HG03097 (cell line): ENCODE data around the gene DNAJA4.

Experiments used
- ATAC-seq: cut with Tn5 transposase; IDR thresholded peaks from one replicate; pipeline ENCODE4 v1.9.1; 2021; ENCODE audit not compliant: unreplicated experiment, low FRiP score

The DNAJA4 gene

GRCh38 chr15:78313383-78313782 is 49.0 kb downstream of the DNAJA4 start:
- no peak for ATAC-seq

- ATAC-seq = no peak
These were observed 49.8 kb downstream of the DNAJA4 start for GRCh38 chr15:78314181-78314581.

- ATAC-seq = no peak
These were observed 51.4 kb downstream of the DNAJA4 start for GRCh38 chr15:78315686-78316282.

GRCh38 chr15:78316283-78317083 is 52.1 kb downstream of the DNAJA4 start:
- no peak for ATAC-seq

- no peak for ATAC-seq
These were observed 52.9 kb downstream of the DNAJA4 start for GRCh38 chr15:78317145-78317836.

GRCh38 chr15:78319588-78319987 is 55.2 kb downstream of the DNAJA4 start:
- ATAC-seq = no peak

- no peak for ATAC-seq
These were observed 55.8 kb downstream of the DNAJA4 start for GRCh38 chr15:78320183-78320582.

GRCh38 chr15:78321041-78321570 is 56.7 kb downstream of the DNAJA4 start:
- ATAC-seq = no peak

- no peak for ATAC-seq
These were observed 57.4 kb downstream of the DNAJA4 start for GRCh38 chr15:78321786-78322185.

GRCh38 chr15:78322243-78322642 is 57.9 kb downstream of the DNAJA4 start:
- no peak for ATAC-seq

GRCh38 chr15:78322724-78323521 is 58.6 kb downstream of the DNAJA4 start:
- ATAC-seq = no peak

GRCh38 chr15:78323693-78324092 is 59.3 kb downstream of the DNAJA4 start:
- ATAC-seq = no peak

- no peak for ATAC-seq
These were observed 59.8 kb downstream of the DNAJA4 start for GRCh38 chr15:78324144-78324543.

- no peak for ATAC-seq
These were observed 60.9 kb downstream of the DNAJA4 start for GRCh38 chr15:78325092-78325843.

- no peak for ATAC-seq
These were observed 63.1 kb downstream of the DNAJA4 start for GRCh38 chr15:78327466-78327865.

GRCh38 chr15:78329625-78330024 is 65.3 kb downstream of the DNAJA4 start:
- ATAC-seq = no peak
